ENCODE data around the gene CYB5R2. TPM values are rescaled to one million over a fixed set of nuclear protein-coding genes. Genes with fewer than 3 reads are reported as not detected.

The CYB5R2 gene
- total and polyA plus RNA-seq, 4 donors, result 0.19 to 3.7 (median 2.0) TPM

GRCh38 chr11:7635708-7636107, 37.6 kb downstream of the CYB5R2 start:
- peaks cover 2 to 86% (median 83%) of the 10 kb centered on the region in 4 donors for H3K36me3 ChIP-seq (ENCODE audit: control insufficient read depth in 4 of 4, insufficient read depth in 3 of 4, low read depth in 1 of 4, low read length in 3 of 4)
- H3K4me3 ChIP-seq (ENCODE audit: low read depth in 1 of 3, low read length in 3 of 3), result no peak overlapping the region
- H3K9me3 ChIP-seq (ENCODE audit: control insufficient read depth in 4 of 4, low read length in 3 of 4), result no peaks in the 10 kb centered on the region
- H3K27ac ChIP-seq (ENCODE audit: low read depth in 1 of 2, low read length in 2 of 2), result no peak overlapping the region
- TF ChIP-seq SP1 (IDR thresholded peaks at IDR 0.05), result no peak
- no peak for TF ChIP-seq GABPA (IDR thresholded peaks at IDR 0.05 in 1 of 2, conservative IDR thresholded peaks at IDR 0.05 in 1 of 2)
- TF ChIP-seq EGR1 (IDR thresholded peaks at IDR 0.05; ENCODE audit: low read depth in 2 of 2), result no peak
- TF ChIP-seq REST (IDR thresholded peaks at IDR 0.05), result no peak
- TF ChIP-seq JUND (IDR thresholded peaks at IDR 0.05), result no peak
- TF ChIP-seq YY1 (IDR thresholded peaks at IDR 0.05), result no peak
- TF ChIP-seq ATF3 (IDR thresholded peaks at IDR 0.05), result no peak
- no peak for TF ChIP-seq FOXA1 (IDR thresholded peaks at IDR 0.05)
- no peak for TF ChIP-seq NR2F2 (IDR thresholded peaks at IDR 0.05)
- no peaks in the 10 kb centered on the region for H3K4me1 ChIP-seq (ENCODE audit: control insufficient read depth in 4 of 4, insufficient read depth in 4 of 4, low read length in 3 of 4)
- DNase-seq (ENCODE audit: low spot score), result no peak
- H3K27me3 ChIP-seq (ENCODE audit: control insufficient read depth in 4 of 4, insufficient read depth in 4 of 4, low read length in 3 of 4), result no peaks in the 10 kb centered on the region
- 89% methylated on average over 4 of the region's 4 CpGs for WGBS
- no peak overlapping the region for H3K9ac ChIP-seq (ENCODE audit: low read depth in 1 of 2, low read length in 2 of 2)

- Histone ChIP-seq H3K27ac (ENCODE audit: low read depth in 1 of 2, low read length in 2 of 2) (no peak overlapping the region), H3K27me3 (ENCODE audit: control insufficient read depth in 4 of 4, insufficient read depth in 4 of 4, low read length in 3 of 4) (no peaks in the 10 kb centered on the region), H3K4me1 (ENCODE audit: control insufficient read depth in 4 of 4, insufficient read depth in 4 of 4, low read length in 3 of 4) (no peaks in the 10 kb centered on the region), H3K9me3 (ENCODE audit: control insufficient read depth in 4 of 4, low read length in 3 of 4) (no peaks in the 10 kb centered on the region), H3K9ac (ENCODE audit: low read depth in 1 of 2, low read length in 2 of 2) (no peak overlapping the region), H3K4me3 (ENCODE audit: low read depth in 1 of 3, low read length in 3 of 3) (no peak overlapping the region), H3K36me3 (ENCODE audit: control insufficient read depth in 4 of 4, insufficient read depth in 3 of 4, low read depth in 1 of 4, low read length in 3 of 4) (peaks cover 2 to 84% (median 81%) of the 10 kb centered on the region in 4 donors)
- TF ChIP-seq RXRA (IDR thresholded peaks at IDR 0.05) (no peak), YY1 (IDR thresholded peaks at IDR 0.05) (no peak), RAD21 (IDR thresholded peaks at IDR 0.05) (no peak), FOXA2 (IDR thresholded peaks at IDR 0.05) (no peak), REST (IDR thresholded peaks at IDR 0.05) (no peak), SP1 (IDR thresholded peaks at IDR 0.05) (no peak), JUND (IDR thresholded peaks at IDR 0.05) (no peak), MAX (IDR thresholded peaks at IDR 0.05) (no peak), HNF4A (conservative IDR thresholded peaks at IDR 0.05) (no peak), ATF3 (IDR thresholded peaks at IDR 0.05) (no peak), NR2F2 (IDR thresholded peaks at IDR 0.05) (no peak), EGR1 (IDR thresholded peaks at IDR 0.05; ENCODE audit: low read depth in 2 of 2) (no peak), ZBTB33 (IDR thresholded peaks at IDR 0.05) (no peak), HNF4G (IDR thresholded peaks at IDR 0.05) (no peak), GABPA (IDR thresholded peaks at IDR 0.05 in 1 of 2, conservative IDR thresholded peaks at IDR 0.05 in 1 of 2) (no peak), FOXA1 (IDR thresholded peaks at IDR 0.05) (no peak), TAF1 (conservative IDR thresholded peaks at IDR 0.05) (no peak), CTCF (IDR thresholded peaks at IDR 0.05; ENCODE audit: low read depth, low read length, missing input control) (no peak)
- DNase-seq (ENCODE audit: low spot score), result no peak
- 65% methylated on average over 4 of the region's 4 CpGs for WGBS
Observed at GRCh38 chr11:7635137-7635536, 38.2 kb downstream of the CYB5R2 start.
